Osteoblast (primary cell): ENCODE data around the gene METTL15. TPM values are rescaled to one million over a fixed set of nuclear protein-coding genes. Genes with fewer than 3 reads are reported as not detected.

ENCODE experiments used
- DNase-seq: peaks from one replicate; pipeline ENCODE4 v3.0.0; 2011; ENCODE audit warnings: low spot score, mixed read lengths; ENCODE audit not compliant: insufficient read length; ENCODE audit errors: missing footprints
- H2AFZ ChIP-seq: 2 replicates; pipeline ENCODE4 v1.6.0; 2011; ENCODE audit warnings: mild to moderate bottlenecking, low read length
- H3K27ac ChIP-seq: 2 replicates; pipeline ENCODE4 v1.5.1; 2011; ENCODE audit warnings: mild to moderate bottlenecking, low read depth, low read length, moderate library complexity
- H3K27me3 ChIP-seq: 2 replicates; pipeline ENCODE4 v1.6.0; 2012; ENCODE audit warnings: mild to moderate bottlenecking, control low read depth, inconsistent platforms, low read length, moderate library complexity; ENCODE audit not compliant: insufficient read depth
- H3K36me3 ChIP-seq: 2 replicates; pipeline ENCODE4 v1.5.1; 2011; ENCODE audit warnings: mild to moderate bottlenecking, low read length, control low read depth, moderate library complexity; ENCODE audit not compliant: insufficient read depth
- H3K4me1 ChIP-seq: 2 replicates; pipeline ENCODE4 v1.5.1; 2011; ENCODE audit warnings: mild to moderate bottlenecking, low read length, control low read depth, moderate library complexity; ENCODE audit not compliant: insufficient read depth
- H3K4me2 ChIP-seq: 2 replicates; pipeline ENCODE4 v1.6.0; 2011; ENCODE audit warnings: mild to moderate bottlenecking, low read length; ENCODE audit not compliant: insufficient read depth
- H3K4me3 ChIP-seq: fragments of 200-600 bp; sonication (generic); 3 replicates; pipeline ENCODE4 v1.5.1; 2012; ENCODE audit warnings: mild to moderate bottlenecking, low read length, inconsistent platforms; ENCODE audit not compliant: insufficient read depth
- H3K79me2 ChIP-seq: 2 replicates; pipeline ENCODE4 v1.6.0; 2012; ENCODE audit warnings: mild to moderate bottlenecking, low read length, control low read depth, inconsistent platforms; ENCODE audit not compliant: insufficient read depth
- H3K9me3 ChIP-seq: 2 replicates; pipeline ENCODE4 v1.5.1; 2011; ENCODE audit warnings: low read depth, low read length, control low read depth
- H4K20me1 ChIP-seq: 2 replicates; pipeline ENCODE4 v1.6.0; 2012; ENCODE audit warnings: mild to moderate bottlenecking, low read length, control low read depth; ENCODE audit not compliant: insufficient read depth
- total RNA-seq: library from RNA; depleted of rRNA; stranded (reverse); fragments of >200 nt; gene quantifications from 2 replicates; pipeline ENCODE4 v1.2.3, GENCODE V29; 2012
- TF ChIP-seq, protein P1 (sequence below): IDR thresholded peaks from 2 replicates; pipeline ENCODE4 v1.5.1; 2011; ENCODE audit warnings: mild to moderate bottlenecking, low read depth, low read length, moderate library complexity; ENCODE audit errors: extremely low read depth

The METTL15 gene
- total RNA-seq, 1 donor, result 13.4 TPM

DNA sequence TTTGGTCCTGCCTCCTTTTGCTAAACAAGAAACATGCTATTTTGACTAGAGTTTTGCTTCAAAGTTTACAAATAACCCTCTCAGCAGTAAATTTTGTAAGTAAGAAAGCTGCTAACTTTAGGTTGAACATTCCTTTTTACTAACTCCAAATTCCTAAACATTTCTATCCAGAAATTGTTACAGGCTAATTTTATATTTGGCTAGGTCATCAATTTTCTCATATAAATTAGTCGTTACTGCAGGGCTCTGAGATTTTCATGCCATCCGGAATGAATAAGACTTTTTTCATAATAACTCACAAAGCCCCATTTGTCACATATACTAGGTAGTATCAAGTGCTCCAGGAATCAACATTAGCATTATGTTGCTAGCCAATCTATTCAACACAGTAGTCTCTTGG, 143.1 kb downstream of the METTL15 start:
- no peaks in the 10 kb centered on the region for H3K9me3 ChIP-seq
- H3K4me2 ChIP-seq, result no peak overlapping the region
- no peaks in the 10 kb centered on the region for H3K36me3 ChIP-seq
- H3K27ac ChIP-seq, result no peak overlapping the region
- H2AFZ ChIP-seq, result no peak overlapping the region
- H3K4me3 ChIP-seq, result no peak overlapping the region
- no peaks in the 10 kb centered on the region for H3K27me3 ChIP-seq
- TF ChIP-seq, protein P1, sequence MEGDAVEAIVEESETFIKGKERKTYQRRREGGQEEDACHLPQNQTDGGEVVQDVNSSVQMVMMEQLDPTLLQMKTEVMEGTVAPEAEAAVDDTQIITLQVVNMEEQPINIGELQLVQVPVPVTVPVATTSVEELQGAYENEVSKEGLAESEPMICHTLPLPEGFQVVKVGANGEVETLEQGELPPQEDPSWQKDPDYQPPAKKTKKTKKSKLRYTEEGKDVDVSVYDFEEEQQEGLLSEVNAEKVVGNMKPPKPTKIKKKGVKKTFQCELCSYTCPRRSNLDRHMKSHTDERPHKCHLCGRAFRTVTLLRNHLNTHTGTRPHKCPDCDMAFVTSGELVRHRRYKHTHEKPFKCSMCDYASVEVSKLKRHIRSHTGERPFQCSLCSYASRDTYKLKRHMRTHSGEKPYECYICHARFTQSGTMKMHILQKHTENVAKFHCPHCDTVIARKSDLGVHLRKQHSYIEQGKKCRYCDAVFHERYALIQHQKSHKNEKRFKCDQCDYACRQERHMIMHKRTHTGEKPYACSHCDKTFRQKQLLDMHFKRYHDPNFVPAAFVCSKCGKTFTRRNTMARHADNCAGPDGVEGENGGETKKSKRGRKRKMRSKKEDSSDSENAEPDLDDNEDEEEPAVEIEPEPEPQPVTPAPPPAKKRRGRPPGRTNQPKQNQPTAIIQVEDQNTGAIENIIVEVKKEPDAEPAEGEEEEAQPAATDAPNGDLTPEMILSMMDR, result no peak
- no peaks in the 10 kb centered on the region for H4K20me1 ChIP-seq
- no peak for DNase-seq
- no peaks in the 10 kb centered on the region for H3K79me2 ChIP-seq
- H3K4me1 ChIP-seq, result no peaks in the 10 kb centered on the region

DNA sequence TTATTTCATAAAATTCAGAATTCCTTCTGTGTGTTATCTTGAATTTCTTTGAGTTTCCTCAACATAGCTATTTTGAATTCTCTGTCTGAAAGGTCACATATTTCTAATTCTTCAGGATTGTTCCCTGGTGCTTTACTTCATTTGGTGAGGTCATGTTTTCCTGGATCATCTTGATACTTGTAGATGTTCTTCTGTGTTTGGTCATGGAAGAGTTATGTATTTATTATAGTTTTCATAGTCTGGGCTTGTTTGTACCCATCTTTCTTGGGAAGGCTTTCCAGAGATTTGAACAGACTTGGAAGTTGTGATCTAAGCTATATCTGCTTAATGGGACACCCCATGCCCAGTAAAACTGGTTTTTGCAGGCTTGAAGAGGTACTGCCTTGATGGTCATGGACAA, 149.6 kb downstream of the METTL15 start:
- Histone ChIP-seq H3K4me2 (no peak overlapping the region), H3K27ac (peak overlapping the region; percentile 45), H3K4me3 (no peak overlapping the region), H2AFZ (no peak overlapping the region), H4K20me1 (no peaks in the 10 kb centered on the region), H3K36me3 (no peaks in the 10 kb centered on the region), H3K9me3 (no peaks in the 10 kb centered on the region), H3K79me2 (peaks cover 4% of the 10 kb centered on the region), H3K27me3 (no peaks in the 10 kb centered on the region), H3K4me1 (peaks cover 5% of the 10 kb centered on the region)
- TF ChIP-seq, protein P1, result no peak
- no peak for DNase-seq

DNA sequence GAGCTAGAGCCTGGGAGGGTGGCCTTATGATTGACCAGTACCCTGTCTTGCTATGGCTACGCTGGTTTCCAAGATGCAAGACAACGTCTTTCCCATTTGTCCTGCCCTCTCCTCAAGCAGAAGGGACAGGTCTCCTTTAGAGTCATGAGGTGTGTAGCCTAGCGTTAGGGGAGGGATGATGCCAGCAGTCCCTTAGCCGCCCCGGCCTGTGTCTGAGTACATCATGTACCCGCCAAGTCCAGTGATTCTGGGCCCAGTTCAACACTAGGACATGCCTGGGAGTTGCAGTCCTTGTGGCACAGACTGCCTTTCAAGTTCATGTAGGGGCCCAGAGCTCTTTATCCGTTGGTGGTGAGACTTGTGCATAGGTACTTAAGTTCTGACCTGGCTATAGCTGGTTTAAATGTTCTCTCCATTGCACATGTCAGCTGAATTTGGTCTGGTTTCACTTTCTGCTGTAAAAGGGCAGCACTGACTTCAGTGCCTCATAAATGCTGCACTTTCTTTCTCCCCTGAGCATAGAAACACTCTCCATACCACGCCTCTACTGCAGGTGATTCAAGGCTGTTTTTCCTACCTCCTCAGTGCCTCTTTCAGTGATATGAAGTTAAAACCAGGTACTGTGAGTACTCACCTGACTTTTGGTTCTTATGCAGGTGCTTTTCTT, 151.1 kb downstream of the METTL15 start:
- H3K27ac ChIP-seq, result no peak overlapping the region
- no peak overlapping the region for H3K4me2 ChIP-seq
- H3K79me2 ChIP-seq, result peaks cover 4% of the 10 kb centered on the region
- H3K4me3 ChIP-seq, result no peak overlapping the region
- no peaks in the 10 kb centered on the region for H3K27me3 ChIP-seq
- H3K36me3 ChIP-seq, result no peaks in the 10 kb centered on the region
- no peak for DNase-seq
- H3K4me1 ChIP-seq, result peaks cover 5% of the 10 kb centered on the region
- no peaks in the 10 kb centered on the region for H3K9me3 ChIP-seq
- TF ChIP-seq, protein P1, result no peak
- no peaks in the 10 kb centered on the region for H4K20me1 ChIP-seq
- no peak overlapping the region for H2AFZ ChIP-seq

DNA sequence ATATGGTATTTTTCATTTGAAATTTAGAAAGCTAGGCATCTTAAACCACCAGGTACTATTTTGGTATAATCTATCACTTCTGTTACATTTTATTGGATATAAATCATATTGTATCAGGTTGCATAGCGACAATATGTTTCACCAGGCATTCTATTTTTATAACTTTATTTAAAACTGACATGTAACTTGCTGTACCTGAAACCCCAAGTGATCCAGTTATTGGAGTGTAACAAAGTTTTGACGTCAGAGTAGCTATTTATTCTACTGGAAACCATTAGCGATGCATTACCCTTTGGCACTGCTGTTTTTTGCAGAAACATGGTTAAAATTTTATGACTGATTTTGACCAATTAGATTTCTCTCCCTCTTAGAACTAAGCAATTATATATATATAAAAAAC, 160.7 kb downstream of the METTL15 start:
- DNase-seq, result no peak
- Histone ChIP-seq H3K27ac (no peak overlapping the region), H3K4me3 (no peak overlapping the region), H2AFZ (no peak overlapping the region), H3K79me2 (no peaks in the 10 kb centered on the region), H3K36me3 (no peaks in the 10 kb centered on the region), H3K27me3 (no peaks in the 10 kb centered on the region), H3K4me2 (no peak overlapping the region), H4K20me1 (no peaks in the 10 kb centered on the region), H3K4me1 (no peaks in the 10 kb centered on the region), H3K9me3 (no peaks in the 10 kb centered on the region)
- TF ChIP-seq, protein P1, result no peak
